ENCODE measurements around the gene KRT6A.

DNA sequence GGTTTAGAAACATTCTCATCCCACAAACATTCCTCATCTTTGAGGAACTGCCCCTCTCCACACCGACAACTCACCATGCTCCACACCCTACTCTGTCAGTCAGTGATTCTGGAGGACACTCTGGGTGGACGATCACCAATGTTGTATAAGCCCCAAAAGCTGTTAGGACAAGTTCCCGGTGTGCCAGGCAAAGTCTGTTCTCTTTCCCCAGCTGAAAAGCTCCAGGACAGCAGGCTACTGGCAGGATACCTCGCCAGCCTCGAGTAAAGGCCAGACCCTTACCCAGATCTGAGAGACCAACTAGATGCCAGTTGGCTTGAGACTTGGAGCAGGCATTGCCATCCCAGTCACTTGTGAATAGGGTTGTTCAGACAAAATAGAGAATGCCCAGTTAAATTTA lies 15.2 kb upstream of the KRT6A start:
- TF ChIP-seq CTCF (IDR thresholded peaks at IDR 0.05) (no peak), POLR2A (IDR thresholded peaks at IDR 0.05) (no peak)

All from Peyer's patch (tissue), 4 donors.